ENCODE results near the gene VAV2.

DNA sequence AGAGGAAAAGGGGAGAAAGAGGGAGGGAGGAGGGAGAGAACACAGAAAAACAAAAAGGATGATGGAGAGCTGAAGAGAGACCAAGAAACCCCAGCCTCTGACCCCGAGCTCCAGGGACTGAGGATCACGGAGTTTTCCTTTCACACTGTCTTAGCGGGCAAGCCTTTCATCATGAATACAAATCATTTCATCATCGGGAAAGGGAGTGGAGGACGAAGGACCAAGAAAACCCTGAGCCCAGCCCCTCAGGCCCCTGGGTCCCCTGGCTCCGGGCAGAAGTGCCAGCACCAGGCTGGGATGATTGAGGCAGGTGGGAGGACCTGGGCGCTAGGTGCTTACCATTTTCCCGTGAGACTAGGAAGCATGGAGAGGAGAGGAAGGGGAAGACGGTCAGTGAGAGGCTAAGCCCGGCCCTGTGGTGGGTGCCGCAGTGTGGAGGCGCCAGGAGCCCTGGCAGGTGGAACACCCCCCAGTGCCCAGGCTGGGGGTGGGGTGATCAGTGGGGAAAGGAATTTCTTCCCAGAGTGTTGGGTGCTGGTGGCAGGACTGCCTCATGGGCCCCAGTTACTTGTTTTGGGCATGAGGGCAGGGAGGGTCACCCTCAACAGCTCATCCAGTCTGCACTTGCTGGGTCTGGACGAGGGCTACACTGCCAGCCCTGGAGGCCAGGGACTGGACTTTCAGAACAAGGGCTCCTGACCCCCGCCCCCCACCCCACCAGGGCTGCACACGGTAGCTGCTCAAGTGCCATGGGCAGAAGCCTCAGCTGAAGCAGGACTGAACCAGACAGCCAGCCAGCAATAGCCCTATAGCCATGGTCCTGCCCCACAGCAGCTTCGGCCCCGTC, 205.0 kb downstream of the VAV2 start:
- TF ChIP-seq SIN3A (IDR thresholded peaks at IDR 0.05; ENCODE audit: borderline replicate concordance, insufficient read depth, low read depth, low read length) (no peak), CTCF (IDR thresholded peaks at IDR 0.05) (no peak), POLR2AphosphoS5 (IDR thresholded peaks at IDR 0.05; ENCODE audit: low read depth, low read length) (no peak)
- TF ChIP-seq, protein P1, sequence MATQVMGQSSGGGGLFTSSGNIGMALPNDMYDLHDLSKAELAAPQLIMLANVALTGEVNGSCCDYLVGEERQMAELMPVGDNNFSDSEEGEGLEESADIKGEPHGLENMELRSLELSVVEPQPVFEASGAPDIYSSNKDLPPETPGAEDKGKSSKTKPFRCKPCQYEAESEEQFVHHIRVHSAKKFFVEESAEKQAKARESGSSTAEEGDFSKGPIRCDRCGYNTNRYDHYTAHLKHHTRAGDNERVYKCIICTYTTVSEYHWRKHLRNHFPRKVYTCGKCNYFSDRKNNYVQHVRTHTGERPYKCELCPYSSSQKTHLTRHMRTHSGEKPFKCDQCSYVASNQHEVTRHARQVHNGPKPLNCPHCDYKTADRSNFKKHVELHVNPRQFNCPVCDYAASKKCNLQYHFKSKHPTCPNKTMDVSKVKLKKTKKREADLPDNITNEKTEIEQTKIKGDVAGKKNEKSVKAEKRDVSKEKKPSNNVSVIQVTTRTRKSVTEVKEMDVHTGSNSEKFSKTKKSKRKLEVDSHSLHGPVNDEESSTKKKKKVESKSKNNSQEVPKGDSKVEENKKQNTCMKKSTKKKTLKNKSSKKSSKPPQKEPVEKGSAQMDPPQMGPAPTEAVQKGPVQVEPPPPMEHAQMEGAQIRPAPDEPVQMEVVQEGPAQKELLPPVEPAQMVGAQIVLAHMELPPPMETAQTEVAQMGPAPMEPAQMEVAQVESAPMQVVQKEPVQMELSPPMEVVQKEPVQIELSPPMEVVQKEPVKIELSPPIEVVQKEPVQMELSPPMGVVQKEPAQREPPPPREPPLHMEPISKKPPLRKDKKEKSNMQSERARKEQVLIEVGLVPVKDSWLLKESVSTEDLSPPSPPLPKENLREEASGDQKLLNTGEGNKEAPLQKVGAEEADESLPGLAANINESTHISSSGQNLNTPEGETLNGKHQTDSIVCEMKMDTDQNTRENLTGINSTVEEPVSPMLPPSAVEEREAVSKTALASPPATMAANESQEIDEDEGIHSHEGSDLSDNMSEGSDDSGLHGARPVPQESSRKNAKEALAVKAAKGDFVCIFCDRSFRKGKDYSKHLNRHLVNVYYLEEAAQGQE (IDR thresholded peaks at IDR 0.05; ENCODE audit: insufficient read depth in 1 of 2, low read depth in 2 of 2, low read length in 1 of 2), result no peak
